ENCODE results near the gene BEND3.

Gene BEND3

DNA sequence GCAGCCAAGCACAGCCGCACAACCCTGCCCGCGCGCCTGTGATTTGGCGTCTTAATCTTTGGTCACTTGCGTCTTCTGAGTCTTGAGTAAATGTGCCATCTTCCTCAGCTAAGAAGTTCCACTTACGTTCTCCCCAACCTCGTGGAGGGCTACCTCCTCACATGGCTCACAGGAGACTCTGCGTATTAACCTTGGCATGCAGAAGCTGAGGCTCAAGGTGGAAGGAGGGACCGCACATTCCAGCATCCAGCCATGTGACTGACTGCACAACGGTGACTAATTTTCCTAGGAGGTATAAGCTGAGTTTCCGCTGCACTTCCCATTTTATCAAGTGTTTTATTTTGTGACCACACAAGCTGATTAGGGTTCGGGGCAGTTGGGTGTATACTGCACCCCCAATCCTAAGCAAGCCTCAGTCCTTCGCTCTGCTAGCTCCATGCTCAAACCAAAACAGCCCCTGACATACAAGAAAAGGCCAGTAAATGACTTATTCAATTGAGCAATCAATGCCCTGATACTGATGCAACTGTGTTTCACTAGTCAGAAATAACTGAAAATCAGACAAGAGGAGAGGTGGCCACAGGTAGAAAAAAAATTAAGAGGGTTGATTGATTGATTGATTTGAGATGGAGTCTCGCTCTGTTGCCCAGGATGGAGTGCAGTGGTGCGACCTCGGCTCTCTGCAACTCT lies 7.0 kb downstream of the BEND3 start:
- Histone ChIP-seq H3K36me3 (no peaks in the 10 kb centered on the region), H3K27me3 (no peaks in the 10 kb centered on the region), H3K4me1 (no peaks in the 10 kb centered on the region), H3K4me3 (ENCODE audit: low read depth, low read length) (no peak overlapping the region), H3K9me3 (no peaks in the 10 kb centered on the region)
- no peak for DNase-seq
- TF ChIP-seq CTCF (IDR thresholded peaks at IDR 0.05; ENCODE audit: low read depth, low read length), result no peak

DNA sequence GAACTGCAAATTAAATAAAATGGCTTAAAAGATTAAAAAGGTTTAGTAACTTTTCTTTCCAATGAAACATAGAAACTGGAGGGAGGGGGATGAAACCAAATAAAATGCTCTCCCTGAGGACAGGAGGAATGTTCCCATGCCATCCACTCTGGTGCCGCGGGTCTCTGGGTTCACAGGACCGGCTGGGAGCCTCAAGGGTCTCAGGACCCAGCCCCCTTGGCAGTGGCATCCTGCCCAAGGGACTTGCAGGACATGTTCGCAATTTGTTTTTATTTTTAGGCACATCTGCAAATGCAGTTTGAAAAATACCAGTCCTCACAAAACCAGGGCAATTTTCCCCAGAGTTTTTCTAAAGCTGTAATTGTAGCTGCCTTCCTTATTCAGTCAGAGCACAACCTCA lies 7.5 kb downstream of the BEND3 start:
- Histone ChIP-seq H3K4me3 (ENCODE audit: low read depth, low read length) (no peak overlapping the region), H3K27me3 (no peaks in the 10 kb centered on the region), H3K4me1 (no peaks in the 10 kb centered on the region), H3K36me3 (no peaks in the 10 kb centered on the region), H3K9me3 (no peaks in the 10 kb centered on the region)
- DNase-seq, result no peak
- TF ChIP-seq CTCF (IDR thresholded peaks at IDR 0.05; ENCODE audit: low read depth, low read length), result no peak

DNA sequence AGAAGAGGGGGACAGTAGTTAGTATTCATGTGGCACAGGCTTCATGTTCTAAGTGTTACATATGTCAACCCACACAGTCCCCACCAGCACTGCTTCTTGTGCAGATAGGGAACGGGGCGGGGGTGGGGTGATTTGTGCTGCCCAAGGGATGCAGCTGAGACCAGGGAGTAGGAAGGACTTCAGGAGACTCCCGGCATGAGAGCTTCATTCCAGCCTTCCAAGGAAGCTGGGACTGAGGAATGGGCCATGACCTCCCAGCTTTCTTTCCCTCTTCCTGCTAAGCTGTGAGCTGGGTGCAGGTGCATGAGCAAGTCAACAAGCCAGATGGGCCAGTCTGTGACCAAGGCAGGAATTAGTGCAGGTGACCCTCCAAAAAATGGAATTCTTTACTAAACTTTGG lies 9.2 kb downstream of the BEND3 start:
- no peak for DNase-seq
- Histone ChIP-seq H3K4me3 (ENCODE audit: low read depth, low read length) (no peak overlapping the region), H3K27me3 (no peaks in the 10 kb centered on the region), H3K9me3 (no peaks in the 10 kb centered on the region), H3K36me3 (no peaks in the 10 kb centered on the region), H3K4me1 (no peaks in the 10 kb centered on the region)
- no peak for TF ChIP-seq CTCF (IDR thresholded peaks at IDR 0.05; ENCODE audit: low read depth, low read length)

- H3K27me3 ChIP-seq, result no peaks in the 10 kb centered on the region
- DNase-seq, result no peak
- no peaks in the 10 kb centered on the region for H3K4me1 ChIP-seq
- no peaks in the 10 kb centered on the region for H3K9me3 ChIP-seq
- H3K4me3 ChIP-seq (ENCODE audit: low read depth, low read length), result no peak overlapping the region
- H3K36me3 ChIP-seq, result no peaks in the 10 kb centered on the region
- TF ChIP-seq CTCF (IDR thresholded peaks at IDR 0.05; ENCODE audit: low read depth, low read length), result no peak
Observed at GRCh38 chr6:107105511-107106116, 9.7 kb downstream of the BEND3 start.

- no peak for TF ChIP-seq CTCF (IDR thresholded peaks at IDR 0.05; ENCODE audit: low read depth, low read length)
- no peaks in the 10 kb centered on the region for H3K9me3 ChIP-seq
- H3K36me3 ChIP-seq, result no peaks in the 10 kb centered on the region
- no peaks in the 10 kb centered on the region for H3K27me3 ChIP-seq
- H3K4me1 ChIP-seq, result no peaks in the 10 kb centered on the region
- H3K4me3 ChIP-seq (ENCODE audit: low read depth, low read length), result no peak overlapping the region
- DNase-seq, result no peak
Observed at GRCh38 chr6:107103082-107103481, 12.2 kb downstream of the BEND3 start.

GRCh38 chr6:107102414-107102805 lies 12.9 kb downstream of the BEND3 start:
- Histone ChIP-seq H3K4me1 (no peaks in the 10 kb centered on the region), H3K9me3 (no peaks in the 10 kb centered on the region), H3K36me3 (no peaks in the 10 kb centered on the region), H3K4me3 (ENCODE audit: low read depth, low read length) (no peak overlapping the region), H3K27me3 (no peaks in the 10 kb centered on the region)
- TF ChIP-seq CTCF (IDR thresholded peaks at IDR 0.05; ENCODE audit: low read depth, low read length), result no peak
- DNase-seq, result no peak
